ENCODE results near the gene MAN1C1.

Gene MAN1C1

GRCh38 chr1:25668931-25669573 lies 52.5 kb downstream of the MAN1C1 start:
- DNase-seq: no peak
- Histone ChIP-seq H3K36me3 (ENCODE audit: control insufficient read depth, insufficient read depth, low read length) (no peaks in the 10 kb centered on the region), H3K27ac (ENCODE audit: insufficient read depth, low read length, poor library complexity, severe bottlenecking) (no peak overlapping the region), H3K27me3 (replicated peaks; ENCODE audit: control insufficient read depth, insufficient read depth, low read length, poor library complexity, severe bottlenecking) (no peaks in the 10 kb centered on the region), H3K4me1 (ENCODE audit: control insufficient read depth, insufficient read depth, low read length, poor library complexity, severe bottlenecking) (peaks cover 2% of the 10 kb centered on the region), H3K9me3 (ENCODE audit: control insufficient read depth, low read length) (no peaks in the 10 kb centered on the region), H3K4me3 (ENCODE audit: insufficient read depth, low read depth, low read length, poor library complexity, severe bottlenecking) (no peak overlapping the region)

- Histone ChIP-seq H3K4me3 (ENCODE audit: insufficient read depth, low read depth, low read length, poor library complexity, severe bottlenecking) (no peak overlapping the region), H3K4me1 (ENCODE audit: control insufficient read depth, insufficient read depth, low read length, poor library complexity, severe bottlenecking) (peaks cover 8% of the 10 kb centered on the region), H3K27ac (ENCODE audit: insufficient read depth, low read length, poor library complexity, severe bottlenecking) (no peak overlapping the region), H3K9me3 (ENCODE audit: control insufficient read depth, low read length) (no peaks in the 10 kb centered on the region), H3K27me3 (replicated peaks; ENCODE audit: control insufficient read depth, insufficient read depth, low read length, poor library complexity, severe bottlenecking) (no peaks in the 10 kb centered on the region), H3K36me3 (ENCODE audit: control insufficient read depth, insufficient read depth, low read length) (no peaks in the 10 kb centered on the region)
- DNase-seq: no peak
Measured at GRCh38 chr1:25669781-25670567, 53.4 kb downstream of the MAN1C1 start.

- DNase-seq: no peak
- Histone ChIP-seq H3K27me3 (replicated peaks; ENCODE audit: control insufficient read depth, insufficient read depth, low read length, poor library complexity, severe bottlenecking) (no peaks in the 10 kb centered on the region), H3K27ac (ENCODE audit: insufficient read depth, low read length, poor library complexity, severe bottlenecking) (no peak overlapping the region), H3K4me1 (ENCODE audit: control insufficient read depth, insufficient read depth, low read length, poor library complexity, severe bottlenecking) (peaks cover 20% of the 10 kb centered on the region), H3K36me3 (ENCODE audit: control insufficient read depth, insufficient read depth, low read length) (no peaks in the 10 kb centered on the region), H3K4me3 (ENCODE audit: insufficient read depth, low read depth, low read length, poor library complexity, severe bottlenecking) (no peak overlapping the region), H3K9me3 (ENCODE audit: control insufficient read depth, low read length) (no peaks in the 10 kb centered on the region)
Measured at GRCh38 chr1:25671929-25672328, 55.3 kb downstream of the MAN1C1 start.

- Histone ChIP-seq H3K27me3 (replicated peaks; ENCODE audit: control insufficient read depth, insufficient read depth, low read length, poor library complexity, severe bottlenecking) (no peaks in the 10 kb centered on the region), H3K27ac (ENCODE audit: insufficient read depth, low read length, poor library complexity, severe bottlenecking) (no peak overlapping the region), H3K9me3 (ENCODE audit: control insufficient read depth, low read length) (no peaks in the 10 kb centered on the region), H3K36me3 (ENCODE audit: control insufficient read depth, insufficient read depth, low read length) (no peaks in the 10 kb centered on the region), H3K4me3 (ENCODE audit: insufficient read depth, low read depth, low read length, poor library complexity, severe bottlenecking) (no peak overlapping the region), H3K4me1 (ENCODE audit: control insufficient read depth, insufficient read depth, low read length, poor library complexity, severe bottlenecking) (peaks cover 28% of the 10 kb centered on the region)
- no peak for DNase-seq
Measured at GRCh38 chr1:25672763-25673409, 56.3 kb downstream of the MAN1C1 start.

- no peak overlapping the region for H3K27ac ChIP-seq (ENCODE audit: insufficient read depth, low read length, poor library complexity, severe bottlenecking)
- no peak for DNase-seq
- H3K4me3 ChIP-seq (ENCODE audit: insufficient read depth, low read depth, low read length, poor library complexity, severe bottlenecking): no peak overlapping the region
- H3K9me3 ChIP-seq (ENCODE audit: control insufficient read depth, low read length): no peaks in the 10 kb centered on the region
- no peaks in the 10 kb centered on the region for H3K27me3 ChIP-seq (replicated peaks; ENCODE audit: control insufficient read depth, insufficient read depth, low read length, poor library complexity, severe bottlenecking)
- peaks cover 32% of the 10 kb centered on the region for H3K4me1 ChIP-seq (ENCODE audit: control insufficient read depth, insufficient read depth, low read length, poor library complexity, severe bottlenecking)
- no peaks in the 10 kb centered on the region for H3K36me3 ChIP-seq (ENCODE audit: control insufficient read depth, insufficient read depth, low read length)
Measured at GRCh38 chr1:25673456-25673855, 56.9 kb downstream of the MAN1C1 start.

- H3K27me3 ChIP-seq (replicated peaks; ENCODE audit: control insufficient read depth, insufficient read depth, low read length, poor library complexity, severe bottlenecking): no peaks in the 10 kb centered on the region
- peaks cover 37% of the 10 kb centered on the region for H3K4me1 ChIP-seq (ENCODE audit: control insufficient read depth, insufficient read depth, low read length, poor library complexity, severe bottlenecking)
- DNase-seq: no peak
- H3K9me3 ChIP-seq (ENCODE audit: control insufficient read depth, low read length): no peaks in the 10 kb centered on the region
- no peak overlapping the region for H3K27ac ChIP-seq (ENCODE audit: insufficient read depth, low read length, poor library complexity, severe bottlenecking)
- no peak overlapping the region for H3K4me3 ChIP-seq (ENCODE audit: insufficient read depth, low read depth, low read length, poor library complexity, severe bottlenecking)
- H3K36me3 ChIP-seq (ENCODE audit: control insufficient read depth, insufficient read depth, low read length): no peaks in the 10 kb centered on the region
Measured at GRCh38 chr1:25673962-25674806, 57.6 kb downstream of the MAN1C1 start.

GRCh38 chr1:25674807-25675084 lies 58.2 kb downstream of the MAN1C1 start:
- H3K9me3 ChIP-seq (ENCODE audit: control insufficient read depth, low read length): no peaks in the 10 kb centered on the region
- no peak overlapping the region for H3K4me3 ChIP-seq (ENCODE audit: insufficient read depth, low read depth, low read length, poor library complexity, severe bottlenecking)
- H3K27me3 ChIP-seq (replicated peaks; ENCODE audit: control insufficient read depth, insufficient read depth, low read length, poor library complexity, severe bottlenecking): no peaks in the 10 kb centered on the region
- no peak for DNase-seq
- H3K4me1 ChIP-seq (ENCODE audit: control insufficient read depth, insufficient read depth, low read length, poor library complexity, severe bottlenecking): peaks cover 37% of the 10 kb centered on the region
- no peaks in the 10 kb centered on the region for H3K36me3 ChIP-seq (ENCODE audit: control insufficient read depth, insufficient read depth, low read length)
- no peak overlapping the region for H3K27ac ChIP-seq (ENCODE audit: insufficient read depth, low read length, poor library complexity, severe bottlenecking)

- peak; percentile 41 to 60 (median 50) for DNase-seq
- peaks cover 37% of the 10 kb centered on the region for H3K4me1 ChIP-seq (ENCODE audit: control insufficient read depth, insufficient read depth, low read length, poor library complexity, severe bottlenecking)
- no peaks in the 10 kb centered on the region for H3K36me3 ChIP-seq (ENCODE audit: control insufficient read depth, insufficient read depth, low read length)
- H3K27me3 ChIP-seq (replicated peaks; ENCODE audit: control insufficient read depth, insufficient read depth, low read length, poor library complexity, severe bottlenecking): no peaks in the 10 kb centered on the region
- H3K4me3 ChIP-seq (ENCODE audit: insufficient read depth, low read depth, low read length, poor library complexity, severe bottlenecking): peak overlapping the region; percentile 12
- H3K9me3 ChIP-seq (ENCODE audit: control insufficient read depth, low read length): no peaks in the 10 kb centered on the region
- H3K27ac ChIP-seq (ENCODE audit: insufficient read depth, low read length, poor library complexity, severe bottlenecking): peak overlapping the region; percentile 44
Measured at GRCh38 chr1:25675729-25676476, 59.3 kb downstream of the MAN1C1 start.

- Histone ChIP-seq H3K27me3 (replicated peaks; ENCODE audit: control insufficient read depth, insufficient read depth, low read length, poor library complexity, severe bottlenecking) (no peaks in the 10 kb centered on the region), H3K36me3 (ENCODE audit: control insufficient read depth, insufficient read depth, low read length) (no peaks in the 10 kb centered on the region), H3K9me3 (ENCODE audit: control insufficient read depth, low read length) (no peaks in the 10 kb centered on the region), H3K4me3 (ENCODE audit: insufficient read depth, low read depth, low read length, poor library complexity, severe bottlenecking) (peak overlapping the region; percentile 12), H3K27ac (ENCODE audit: insufficient read depth, low read length, poor library complexity, severe bottlenecking) (peak overlapping the region; percentile 44), H3K4me1 (ENCODE audit: control insufficient read depth, insufficient read depth, low read length, poor library complexity, severe bottlenecking) (peaks cover 37% of the 10 kb centered on the region)
- DNase-seq: no peak
Measured at GRCh38 chr1:25676488-25676887, 59.9 kb downstream of the MAN1C1 start.

Data from effector memory CD4-positive, alpha-beta T cell (primary cell).